GM12874 (cell line): ENCODE results near the gene FOXO1.

Source experiments
- TF ChIP-seq, protein P1 (sequence below): IDR thresholded peaks from 2 replicates; pipeline ENCODE4 v1.5.1; 2011; ENCODE audit warnings: low read depth, mild to moderate bottlenecking, control low read depth, low read length, moderate library complexity; ENCODE audit not compliant: insufficient read depth

The FOXO1 gene

DNA sequence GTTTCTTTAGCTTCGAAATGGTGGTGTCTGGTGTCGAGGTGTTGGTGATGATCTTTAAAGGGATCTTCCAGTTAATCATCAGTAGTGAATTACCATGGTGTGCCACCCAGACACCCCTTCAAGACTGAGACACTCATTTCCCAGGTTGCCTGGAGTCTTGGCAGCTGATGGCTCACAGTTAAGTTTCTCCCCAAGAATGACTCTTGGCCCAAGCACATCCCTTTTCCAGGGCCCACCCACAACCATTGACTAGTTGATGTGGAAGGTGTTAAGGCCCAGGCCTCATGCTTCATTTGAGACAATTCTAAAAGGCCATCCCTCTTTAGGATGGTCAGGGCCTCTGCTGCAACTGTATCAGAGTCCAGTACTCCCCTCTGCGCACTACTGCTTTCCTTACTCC, 145.5 kb downstream of the FOXO1 start:
- TF ChIP-seq, protein P1, sequence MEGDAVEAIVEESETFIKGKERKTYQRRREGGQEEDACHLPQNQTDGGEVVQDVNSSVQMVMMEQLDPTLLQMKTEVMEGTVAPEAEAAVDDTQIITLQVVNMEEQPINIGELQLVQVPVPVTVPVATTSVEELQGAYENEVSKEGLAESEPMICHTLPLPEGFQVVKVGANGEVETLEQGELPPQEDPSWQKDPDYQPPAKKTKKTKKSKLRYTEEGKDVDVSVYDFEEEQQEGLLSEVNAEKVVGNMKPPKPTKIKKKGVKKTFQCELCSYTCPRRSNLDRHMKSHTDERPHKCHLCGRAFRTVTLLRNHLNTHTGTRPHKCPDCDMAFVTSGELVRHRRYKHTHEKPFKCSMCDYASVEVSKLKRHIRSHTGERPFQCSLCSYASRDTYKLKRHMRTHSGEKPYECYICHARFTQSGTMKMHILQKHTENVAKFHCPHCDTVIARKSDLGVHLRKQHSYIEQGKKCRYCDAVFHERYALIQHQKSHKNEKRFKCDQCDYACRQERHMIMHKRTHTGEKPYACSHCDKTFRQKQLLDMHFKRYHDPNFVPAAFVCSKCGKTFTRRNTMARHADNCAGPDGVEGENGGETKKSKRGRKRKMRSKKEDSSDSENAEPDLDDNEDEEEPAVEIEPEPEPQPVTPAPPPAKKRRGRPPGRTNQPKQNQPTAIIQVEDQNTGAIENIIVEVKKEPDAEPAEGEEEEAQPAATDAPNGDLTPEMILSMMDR: no peak

DNA sequence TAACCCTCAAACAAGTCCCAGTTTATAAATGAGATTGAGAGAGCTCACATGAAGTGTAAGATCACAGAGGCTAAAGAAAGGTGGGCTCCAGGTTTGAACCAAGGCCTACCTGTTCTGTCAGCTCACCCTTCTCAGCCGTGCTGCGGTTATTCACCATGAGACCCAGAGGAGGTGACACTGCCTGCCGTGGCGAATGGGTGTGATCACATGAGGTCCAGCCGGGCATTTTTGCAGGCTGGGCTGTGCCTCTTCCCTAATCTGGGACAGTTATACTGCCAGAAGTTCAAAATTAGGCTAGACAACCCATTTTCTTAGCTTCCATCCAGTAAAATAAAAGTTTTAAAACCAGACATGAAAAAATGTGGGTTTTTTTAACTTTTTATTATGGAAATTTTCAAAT, 146.8 kb downstream of the FOXO1 start:
- TF ChIP-seq, protein P1: no peak

DNA sequence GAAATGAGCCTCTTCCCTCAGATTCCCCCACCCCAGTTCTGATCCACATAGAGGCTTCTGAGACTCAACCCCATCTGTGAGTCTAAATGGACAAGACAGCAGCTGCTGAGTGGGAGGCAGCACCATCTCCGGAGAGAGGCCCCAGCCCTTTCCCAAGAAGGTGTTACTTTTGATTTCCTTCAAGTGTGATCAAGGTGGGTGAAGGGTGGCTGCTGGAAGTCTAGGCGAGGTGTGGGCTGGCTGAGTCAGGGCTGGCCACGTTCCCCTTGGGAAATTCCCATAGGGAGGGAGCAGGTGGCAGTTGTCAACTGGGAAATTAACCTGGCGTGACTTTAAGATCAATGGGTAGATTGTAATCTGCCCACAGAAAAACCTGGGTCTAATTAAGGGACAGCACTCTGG, 148.0 kb downstream of the FOXO1 start:
- TF ChIP-seq, protein P1: no peak

DNA sequence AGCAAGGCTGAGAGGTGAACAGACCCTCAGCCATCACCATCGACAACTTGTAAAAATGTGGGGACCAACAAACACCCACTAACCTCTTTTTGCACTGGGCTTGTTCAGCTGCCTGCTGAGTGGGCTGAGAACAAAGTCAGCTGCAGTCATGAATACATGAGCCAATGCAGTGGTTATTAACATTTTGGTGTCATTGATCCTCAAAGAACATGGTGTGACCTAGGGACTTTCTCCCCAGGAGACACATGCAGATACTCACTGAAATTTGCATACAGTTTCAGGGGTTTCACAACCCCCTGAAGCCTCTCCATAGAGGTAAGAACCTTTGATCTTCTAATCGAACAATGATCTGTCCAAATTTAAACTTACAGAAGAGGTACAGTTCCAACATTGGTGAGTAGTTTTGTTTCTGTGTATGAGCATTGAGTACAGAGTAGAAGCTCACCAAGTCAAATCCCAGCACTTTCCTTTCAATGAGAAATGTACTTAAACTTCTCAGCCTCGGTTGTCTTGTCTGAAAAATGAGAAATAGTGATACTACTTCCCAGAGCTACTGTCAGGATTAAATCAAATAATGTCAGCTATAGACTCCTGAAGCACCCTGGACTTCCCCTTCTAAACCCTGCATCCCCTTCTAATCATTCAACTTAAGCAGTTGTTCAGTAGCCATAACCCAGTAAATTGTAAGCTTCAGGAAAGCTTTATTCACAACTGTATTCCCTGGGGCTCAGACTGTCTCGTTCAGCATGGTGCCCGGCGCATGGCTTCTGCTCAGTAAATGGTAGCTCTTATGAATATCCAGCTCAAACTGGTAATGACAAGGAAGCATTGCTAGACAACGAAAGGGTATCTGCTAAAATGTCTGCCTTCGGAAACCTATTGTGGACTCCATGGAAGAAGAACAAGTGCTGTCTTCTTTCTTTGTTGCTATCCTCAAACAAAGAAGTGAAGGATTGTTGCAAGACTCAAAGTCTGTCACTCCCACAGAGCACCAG, 148.7 kb downstream of the FOXO1 start:
- TF ChIP-seq, protein P1: no peak

DNA sequence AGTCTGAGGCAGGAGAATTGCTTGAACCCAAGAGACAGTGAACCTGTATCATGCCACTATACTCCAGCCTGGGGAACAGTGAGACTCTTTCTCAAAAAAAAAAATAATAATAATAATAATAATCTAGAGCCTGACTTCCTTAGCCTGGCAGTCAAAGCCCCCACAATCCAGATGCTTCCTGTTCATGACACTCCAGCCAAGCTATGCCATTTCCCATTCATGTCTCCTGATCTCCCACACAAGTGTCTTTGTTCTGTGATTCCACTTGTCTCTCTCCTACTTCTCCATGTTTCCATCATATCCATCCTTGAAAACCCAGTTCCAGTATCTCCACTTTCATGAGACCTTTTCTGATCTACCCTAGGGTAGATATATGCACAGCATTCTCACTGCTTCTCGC, 150.7 kb downstream of the FOXO1 start:
- TF ChIP-seq, protein P1: no peak

DNA sequence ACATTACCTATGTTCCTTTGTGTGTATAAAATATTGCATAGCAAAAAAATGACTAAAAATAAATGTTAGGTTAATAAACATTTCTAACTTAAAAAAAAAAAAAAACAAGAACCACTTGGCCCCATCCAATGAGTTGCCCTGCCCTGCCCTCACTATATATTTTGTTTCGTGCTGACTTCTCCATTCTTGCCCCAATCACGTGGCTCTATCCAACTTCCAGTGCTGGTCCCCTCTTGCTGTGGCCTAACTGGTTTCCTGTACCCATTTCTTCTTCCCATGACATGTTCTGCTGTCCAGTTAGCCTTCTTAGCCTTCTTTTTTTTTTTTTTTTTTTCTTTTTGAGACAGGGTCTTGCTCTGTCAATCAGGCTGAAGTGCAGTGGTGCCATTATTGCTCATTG, 151.6 kb downstream of the FOXO1 start:
- TF ChIP-seq, protein P1: no peak

DNA sequence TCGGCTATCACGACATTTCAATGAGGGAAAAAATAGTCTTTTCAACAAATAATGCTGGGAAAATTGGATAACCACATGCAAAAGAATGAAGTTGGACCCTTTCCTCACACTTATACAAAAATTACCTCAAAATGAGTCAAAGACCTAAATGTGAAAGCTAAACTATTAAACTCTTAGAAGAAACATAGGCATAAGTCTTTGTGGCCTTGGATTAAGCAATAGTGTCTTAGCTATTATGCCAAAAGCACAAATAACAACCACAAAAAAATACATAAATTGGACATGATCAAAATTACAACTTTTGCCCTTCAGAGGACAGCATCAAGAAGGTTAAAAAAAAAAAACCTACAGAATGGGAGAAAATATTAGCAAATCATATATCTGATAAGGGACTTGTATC, 156.6 kb downstream of the FOXO1 start:
- TF ChIP-seq, protein P1: no peak
